K562 (cell line): ENCODE data around the gene EFCAB12. TPM values are rescaled to one million over a fixed set of nuclear protein-coding genes. Genes with fewer than 3 reads are reported as not detected.
A peak's percentile ranks its signal among the peaks of the same experiment; 100 is the strongest.

Experiments
- ARID3B ChIP-seq: fragments of 250-450 bp; sonication (Bioruptor Pico); IDR thresholded peaks from 2 replicates; pipeline ENCODE4 v1.4.0; 2020; ENCODE audit warnings: borderline replicate concordance
- CHD1 ChIP-seq: fragments of 200-600 bp; sonication (generic); IDR thresholded peaks from one replicate; pipeline ENCODE4 v1.6.1; 2012; ENCODE audit warnings: mild to moderate bottlenecking, moderate library complexity, low read length, inconsistent platforms
- CREM ChIP-seq: IDR thresholded peaks from 2 replicates; pipeline ENCODE4 v1.6.1; 2014; ENCODE audit warnings: antibody characterized with exemption, low read depth
- CTBP1 ChIP-seq: fragments of 450-650 bp; IDR thresholded peaks from 2 replicates; pipeline ENCODE4 v1.6.1; 2016; ENCODE audit warnings: borderline replicate concordance
- E2F1 ChIP-seq: sonication (generic); formaldehyde crosslinking; IDR thresholded peaks from 2 replicates; pipeline ENCODE4 v1.8.1; 2023; ENCODE audit warnings: mild to moderate bottlenecking, missing genetic modification reagents, moderate library complexity
- EWSR1 ChIP-seq: fragments of 450-650 bp; IDR thresholded peaks from 2 replicates; pipeline ENCODE4 v1.6.1; 2018; ENCODE audit warnings: borderline replicate concordance, mild to moderate bottlenecking, low read depth, moderate library complexity; ENCODE audit not compliant: partially characterized antibody
- HIVEP1 ChIP-seq: fragments of 250-450 bp; sonication (Bioruptor Pico); IDR thresholded peaks from 2 replicates; pipeline ENCODE4 v1.4.0; 2020; ENCODE audit warnings: mild to moderate bottlenecking
- MXI1 ChIP-seq: IDR thresholded peaks from 2 replicates; pipeline ENCODE4 v1.6.1; 2011; ENCODE audit warnings: low read depth, mild to moderate bottlenecking, improper control_type of control experiment, low read length
- NR2C1 ChIP-seq, 2 experiments: fragments of 450-650 bp; IDR thresholded peaks; 2 replicates each; pipeline ENCODE4 v1.6.1; 2017; ENCODE audit warnings: mild to moderate bottlenecking in 2 of 2, antibody characterized with exemption in 1 of 2, inconsistent platforms in 1 of 2, missing compliant biosample characterization in 1 of 2, missing genetic modification characterization in 1 of 2
- RAD21 ChIP-seq, 2 experiments: fragments of 250-450 bp in 1 of 2; fragments of 450-650 bp in 1 of 2; sonication (Bioruptor Pico) in 1 of 2; formaldehyde crosslinking in 1 of 2; IDR thresholded peaks in 1 of 2; conservative IDR thresholded peaks in 1 of 2; 2 replicates each; pipeline versions ENCODE4 v1.4.0 to v1.8.0; 2020 to 2022; ENCODE audit warnings: mild to moderate bottlenecking in 2 of 2, moderate library complexity in 1 of 2
- RREB1 ChIP-seq: fragments of 250-450 bp; sonication (Bioruptor Pico); IDR thresholded peaks from 2 replicates; pipeline ENCODE4 v1.4.0; 2020
- SMC3 ChIP-seq: conservative IDR thresholded peaks from 2 replicates; pipeline ENCODE4 v1.6.1; 2011; ENCODE audit warnings: low read depth, low read length, improper control_type of control experiment; ENCODE audit not compliant: insufficient read depth
- STAT5B ChIP-seq: fragments of 250-450 bp; sonication (Bioruptor Pico); IDR thresholded peaks from 2 replicates; pipeline ENCODE4 v1.8.0; 2021; ENCODE audit warnings: mild to moderate bottlenecking, inconsistent platforms
- ZBTB2 ChIP-seq: fragments of 450-650 bp; IDR thresholded peaks from 2 replicates; pipeline ENCODE4 v1.6.1; 2016; ENCODE audit warnings: antibody characterized with exemption
- ZNF143 ChIP-seq: sonication (generic); formaldehyde crosslinking; IDR thresholded peaks from 2 replicates; pipeline ENCODE4 v1.9.0; 2022; ENCODE audit warnings: mild to moderate bottlenecking, missing genetic modification reagents
- ZNF280B ChIP-seq: fragments of 250-450 bp; sonication (Bioruptor Pico); IDR thresholded peaks from 2 replicates; pipeline ENCODE4 v1.5.1; 2021; ENCODE audit warnings: mild to moderate bottlenecking
- polyA plus RNA-seq, 8 experiments: library from polyadenylated mRNA; depleted of rRNA in 4 of 8; stranded (reverse) in 5 of 8; unstranded in 3 of 8; fragments of >200 nt; fragmentation: Nextera tagmentation in 2 of 8; fragmentation: Illumina TruSeq in 1 of 8; extraction: Ambion mirVana in 2 of 8; extraction: Trizol in 1 of 8; gene quantifications; 2 replicates each; pipeline versions ENCODE4 v1.2.1 to v1.2.3, GENCODE V29; 2011 to 2014; ENCODE audit warnings: inconsistent platforms in 1 of 8, missing spikeins in 1 of 8
- total RNA-seq, 7 experiments: library from RNA; depleted of rRNA in 6 of 7; stranded (reverse); fragments of >200 nt in 6 of 7; fragmentation: Illumina TruSeq in 2 of 7; extraction: Trizol in 2 of 7; gene quantifications; 2 replicates each; pipeline versions ENCODE4 v1.2.1 to v1.2.3, GENCODE V29; 2011 to 2021; ENCODE audit warnings: low replicate concordance in 1 of 7

EFCAB12 gene
- total and polyA plus RNA-seq, 9 of the 15 experiments (the other 6 are each of a cell fraction or from before 2014, with no cell fraction given), result 0.08 to 0.95 (median 0.56) TPM; not detected in 1

- TF ChIP-seq CHD1, result no peak
- no peak for TF ChIP-seq CREM
- TF ChIP-seq RREB1 (CRISPR knock-in tag), result no peak
- no peak for TF ChIP-seq ZNF143 (CRISPR knock-in tag)
- TF ChIP-seq ZNF280B (CRISPR knock-in tag), result no peak
- no peak for TF ChIP-seq ZBTB2
- no peak for TF ChIP-seq EWSR1
- TF ChIP-seq ARID3B (CRISPR knock-in tag), result no peak
- TF ChIP-seq SMC3, result peak; percentile 77
- no peak for TF ChIP-seq NR2C1 (IDR thresholded peaks at IDR 0.05)
- TF ChIP-seq NR2C1 (tag; IDR thresholded peaks at IDR 0.05), result no peak
- no peak for TF ChIP-seq STAT5B
- TF ChIP-seq RAD21 (CRISPR knock-in tag; conservative IDR thresholded peaks at IDR 0.05 in 1 of 2, IDR thresholded peaks at IDR 0.05 in 1 of 2), result peak; percentile 64 to 80; a peak in 3 of 4 replicates
- TF ChIP-seq E2F1 (CRISPR knock-in tag), result no peak
- no peak for TF ChIP-seq HIVEP1 (CRISPR knock-in tag)
- TF ChIP-seq CTBP1, result 0 out of 2 replicates have a peak, but pooled peaks have one; percentile 24
- TF ChIP-seq MXI1, result no peak
Measured at GRCh38 chr3:129383292-129383860, 45.1 kb downstream of the EFCAB12 start (continued).
